C4-2B (cell line): ENCODE results near the gene MKNK1.
A peak's percentile ranks its signal among the peaks of the same experiment; 100 is the strongest.

Source experiments
- H3K27ac ChIP-seq: fragments of 450-650 bp; 2 replicates; pipeline ENCODE4 v1.5.1; 2017
- ZFX ChIP-seq: fragments of 450-650 bp; IDR thresholded peaks from 2 replicates; pipeline ENCODE4 v1.6.1; 2017
- TF ChIP-seq, protein P1 (sequence below): fragments of 450-650 bp; conservative IDR thresholded peaks from 2 replicates; pipeline ENCODE4 v1.5.1; 2017; ENCODE audit warnings: mild to moderate bottlenecking

The MKNK1 gene

DNA sequence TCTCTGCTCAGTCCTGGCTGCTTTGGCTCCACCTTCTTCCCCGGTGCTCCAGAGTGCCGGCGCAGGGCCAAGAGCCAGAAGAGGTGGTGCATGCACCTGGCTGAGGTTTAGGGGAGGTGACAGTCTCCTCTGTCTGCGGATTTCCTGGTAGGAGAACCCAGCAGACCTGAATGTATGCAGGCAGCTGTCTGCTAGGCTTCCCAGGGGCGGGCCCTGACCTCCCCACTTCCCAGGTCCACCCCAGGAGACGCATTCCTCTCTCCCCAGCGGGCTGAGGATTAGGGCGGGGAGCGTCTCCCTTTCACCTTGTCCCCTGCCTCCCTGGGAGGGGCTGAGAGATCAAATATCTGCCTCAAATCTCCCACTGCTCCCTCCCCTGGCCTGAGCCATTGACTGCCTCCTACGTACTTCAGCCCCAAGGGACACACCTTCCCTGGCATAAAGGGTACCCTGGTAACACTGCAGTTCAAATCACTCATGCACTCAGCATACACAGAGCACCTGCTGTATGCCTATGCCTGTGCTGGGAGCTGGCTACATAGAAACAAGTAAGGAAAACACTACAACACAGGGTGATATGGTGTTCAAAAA, 87.0 kb downstream of the MKNK1 start:
- H3K27ac ChIP-seq = peak overlapping the region; percentile 51
- TF ChIP-seq, protein P1, sequence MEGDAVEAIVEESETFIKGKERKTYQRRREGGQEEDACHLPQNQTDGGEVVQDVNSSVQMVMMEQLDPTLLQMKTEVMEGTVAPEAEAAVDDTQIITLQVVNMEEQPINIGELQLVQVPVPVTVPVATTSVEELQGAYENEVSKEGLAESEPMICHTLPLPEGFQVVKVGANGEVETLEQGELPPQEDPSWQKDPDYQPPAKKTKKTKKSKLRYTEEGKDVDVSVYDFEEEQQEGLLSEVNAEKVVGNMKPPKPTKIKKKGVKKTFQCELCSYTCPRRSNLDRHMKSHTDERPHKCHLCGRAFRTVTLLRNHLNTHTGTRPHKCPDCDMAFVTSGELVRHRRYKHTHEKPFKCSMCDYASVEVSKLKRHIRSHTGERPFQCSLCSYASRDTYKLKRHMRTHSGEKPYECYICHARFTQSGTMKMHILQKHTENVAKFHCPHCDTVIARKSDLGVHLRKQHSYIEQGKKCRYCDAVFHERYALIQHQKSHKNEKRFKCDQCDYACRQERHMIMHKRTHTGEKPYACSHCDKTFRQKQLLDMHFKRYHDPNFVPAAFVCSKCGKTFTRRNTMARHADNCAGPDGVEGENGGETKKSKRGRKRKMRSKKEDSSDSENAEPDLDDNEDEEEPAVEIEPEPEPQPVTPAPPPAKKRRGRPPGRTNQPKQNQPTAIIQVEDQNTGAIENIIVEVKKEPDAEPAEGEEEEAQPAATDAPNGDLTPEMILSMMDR = no peak
- no peak for TF ChIP-seq ZFX

DNA sequence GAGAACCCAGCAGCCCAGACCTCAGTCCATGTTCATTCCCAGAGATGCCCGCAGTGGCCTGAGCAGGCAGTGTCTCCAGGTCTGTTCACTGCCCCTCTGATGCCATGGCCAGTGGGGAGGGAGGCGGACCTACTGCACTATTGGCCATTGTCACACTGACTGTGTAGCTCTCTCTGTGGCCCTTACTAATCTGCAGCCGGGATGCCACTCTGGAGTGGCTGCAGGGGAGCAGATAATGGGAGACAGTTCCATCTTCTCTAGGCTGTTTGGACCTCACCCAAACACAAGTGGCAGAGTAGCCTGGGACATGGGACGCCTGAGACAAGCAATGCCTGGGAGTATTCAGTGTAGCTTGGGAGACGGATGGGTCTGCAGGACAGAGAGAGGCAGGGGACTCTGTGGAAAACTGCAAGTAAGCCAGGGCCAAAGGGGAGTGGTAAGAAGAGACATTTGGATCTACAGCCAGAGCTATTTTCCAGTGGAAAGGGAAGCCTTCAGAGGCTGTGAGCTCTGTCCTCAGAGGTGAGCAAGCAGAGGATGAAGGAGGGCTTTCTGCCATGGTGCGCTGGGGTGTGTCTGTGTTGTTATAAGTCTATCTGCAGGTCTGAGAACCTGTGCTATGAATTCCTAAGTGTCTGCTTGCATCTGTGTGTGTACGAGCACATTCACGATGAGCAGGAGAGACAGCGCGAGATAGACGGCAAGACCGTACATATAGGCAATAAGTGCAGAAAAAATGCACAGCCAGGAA, 87.7 kb downstream of the MKNK1 start:
- H3K27ac ChIP-seq = peak overlapping the region; percentile 51
- TF ChIP-seq, protein P1 = no peak

DNA sequence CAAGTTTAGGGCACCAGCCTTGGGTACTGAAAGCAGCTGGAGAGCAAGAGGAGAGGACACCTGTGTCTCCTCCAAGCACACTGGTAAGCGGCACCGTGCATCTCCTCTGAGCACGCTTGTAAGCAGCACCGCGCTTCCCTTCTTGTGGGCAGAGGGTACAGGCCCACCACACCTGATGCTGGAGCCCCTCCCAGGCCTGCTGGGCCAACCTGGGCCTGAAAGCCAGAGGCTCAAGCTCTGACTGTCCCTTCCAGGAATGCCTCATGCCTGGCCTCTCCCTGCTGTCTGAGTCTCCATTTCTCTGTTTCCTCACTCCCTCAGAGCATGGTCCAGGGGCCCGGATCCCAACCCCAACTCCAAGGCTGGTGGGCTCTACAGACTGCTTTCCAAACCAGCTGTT, 88.5 kb downstream of the MKNK1 start:
- H3K27ac ChIP-seq = peak overlapping the region; percentile 51
- no peak for TF ChIP-seq ZFX
- TF ChIP-seq, protein P1 = no peak

DNA sequence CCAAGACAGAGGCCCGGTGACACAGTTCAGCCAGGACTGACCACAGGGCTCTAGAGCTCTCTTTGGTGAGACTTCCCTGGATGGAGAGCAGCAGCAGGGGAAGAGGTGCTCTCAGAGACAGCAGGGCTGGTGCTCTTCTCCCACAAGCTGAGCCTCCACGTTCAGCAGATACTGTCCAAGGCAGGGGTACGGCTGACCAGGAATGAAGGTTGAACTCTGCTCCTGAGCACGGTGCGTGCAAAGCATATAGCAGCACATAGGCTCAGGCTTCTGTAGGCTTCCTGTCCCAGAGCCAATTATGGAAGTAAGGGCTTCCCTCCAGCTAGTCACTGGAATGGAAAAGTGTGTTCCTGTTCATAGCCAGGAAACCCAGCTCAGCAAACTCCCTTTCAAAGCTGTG, 90.5 kb downstream of the MKNK1 start:
- TF ChIP-seq, protein P1 = no peak
- no peak for TF ChIP-seq ZFX
- no peak overlapping the region for H3K27ac ChIP-seq

DNA sequence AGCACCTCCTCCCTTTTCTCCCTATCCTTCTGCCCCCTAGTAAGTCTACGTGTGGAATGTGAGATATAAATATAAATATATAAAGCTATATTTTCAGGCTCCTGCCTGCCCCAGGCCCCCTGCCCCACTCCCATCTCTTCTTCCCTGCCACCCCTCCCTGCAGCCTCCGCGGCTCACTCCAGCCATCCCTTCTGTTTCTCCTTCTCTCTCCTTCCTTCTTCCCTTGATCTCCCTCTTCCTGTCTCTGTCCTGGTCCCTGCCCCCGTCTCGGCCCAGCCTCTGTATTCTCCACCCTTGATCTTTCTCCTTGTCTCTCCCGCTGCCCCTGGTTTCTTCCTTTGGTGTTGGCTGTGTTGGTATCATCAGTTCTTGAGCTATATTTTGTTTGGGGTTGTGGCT, 91.3 kb downstream of the MKNK1 start:
- TF ChIP-seq ZFX = no peak
- TF ChIP-seq, protein P1 = no peak
- no peak overlapping the region for H3K27ac ChIP-seq

DNA sequence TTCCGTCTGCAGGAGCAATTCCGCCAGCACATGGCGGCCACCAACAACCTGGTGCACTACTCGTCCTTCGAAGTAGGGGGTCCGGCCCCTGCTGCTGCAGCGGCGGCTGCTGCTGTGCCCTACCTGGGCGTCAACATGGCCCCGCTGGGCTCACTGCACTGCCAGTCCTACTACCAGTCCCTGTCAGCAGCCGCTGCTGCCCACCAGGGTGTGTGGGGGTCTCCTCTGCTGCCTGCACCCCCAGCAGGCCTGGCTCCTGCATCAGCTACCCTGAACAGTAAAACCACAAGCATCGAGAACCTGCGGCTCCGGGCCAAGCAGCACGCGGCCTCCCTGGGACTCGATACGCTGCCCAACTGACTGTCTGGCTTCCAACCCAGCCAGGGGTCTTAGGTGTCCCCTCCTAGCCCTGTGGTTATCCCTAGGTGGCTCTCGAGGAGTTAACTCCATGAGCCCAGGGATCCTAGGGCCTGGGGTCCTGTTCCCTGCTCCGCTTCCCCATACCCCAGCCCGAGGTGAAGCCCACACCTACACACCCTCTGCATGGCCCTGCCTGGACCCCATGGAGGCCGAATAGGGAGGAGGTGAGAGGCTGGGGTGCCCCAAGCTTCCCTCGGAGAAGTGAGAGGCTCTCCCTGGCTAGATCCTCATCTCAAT, 91.8 kb downstream of the MKNK1 start:
- TF ChIP-seq, protein P1 = no peak
- no peak for TF ChIP-seq ZFX
- no peak overlapping the region for H3K27ac ChIP-seq

DNA sequence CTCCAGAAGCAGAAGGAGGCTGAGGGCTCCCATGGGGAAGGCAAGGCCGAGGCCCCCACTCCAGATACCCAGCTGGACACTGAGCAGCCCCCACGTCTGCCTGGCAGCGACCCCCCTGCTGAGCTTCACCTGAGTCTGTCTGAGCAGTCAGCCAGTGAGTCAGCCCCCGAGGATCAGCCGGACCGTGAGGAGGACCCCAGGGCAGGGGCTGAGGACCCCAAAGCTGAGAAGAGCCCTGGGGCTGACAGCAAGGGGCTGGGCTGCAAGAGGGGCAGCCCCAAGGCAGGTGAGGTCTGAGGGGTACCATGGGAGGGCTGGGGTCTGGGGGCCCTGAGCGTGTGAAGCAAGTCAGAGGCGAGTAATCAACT, 93.1 kb downstream of the MKNK1 start:
- H3K27ac ChIP-seq = no peak overlapping the region
- no peak for TF ChIP-seq ZFX
- TF ChIP-seq, protein P1 = no peak
